ENCODE results near the gene KCNT1.

The KCNT1 gene

GRCh38 chr9:135673941-135674340 is 28.0 kb upstream of the KCNT1 start:
- no peak for DNase-seq (ENCODE audit: low spot score)

DNA sequence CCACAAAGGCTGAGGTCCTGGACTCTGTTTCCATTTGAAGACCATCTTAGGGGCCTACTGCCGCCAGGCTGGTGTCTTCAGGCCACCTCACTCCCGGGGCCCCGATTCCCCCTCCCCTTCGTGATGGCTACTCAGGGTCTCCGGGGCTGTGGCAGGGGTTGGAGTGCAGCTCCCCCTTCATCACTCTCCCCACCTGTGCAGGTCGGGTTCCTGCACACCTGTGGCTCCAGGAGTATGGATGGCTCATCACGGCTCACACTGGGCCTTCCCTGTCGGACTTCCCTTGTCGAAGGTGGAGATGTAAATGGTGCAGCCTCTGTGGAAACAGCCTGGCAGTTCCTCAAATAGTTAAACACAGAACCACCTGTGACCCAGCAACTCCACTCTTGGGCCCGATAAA is 27.0 kb upstream of the KCNT1 start:
- no peak for DNase-seq (ENCODE audit: low spot score)

- DNase-seq (ENCODE audit: low spot score) = no peak
Measured at GRCh38 chr9:135676891-135677290, 25.1 kb upstream of the KCNT1 start.

DNA sequence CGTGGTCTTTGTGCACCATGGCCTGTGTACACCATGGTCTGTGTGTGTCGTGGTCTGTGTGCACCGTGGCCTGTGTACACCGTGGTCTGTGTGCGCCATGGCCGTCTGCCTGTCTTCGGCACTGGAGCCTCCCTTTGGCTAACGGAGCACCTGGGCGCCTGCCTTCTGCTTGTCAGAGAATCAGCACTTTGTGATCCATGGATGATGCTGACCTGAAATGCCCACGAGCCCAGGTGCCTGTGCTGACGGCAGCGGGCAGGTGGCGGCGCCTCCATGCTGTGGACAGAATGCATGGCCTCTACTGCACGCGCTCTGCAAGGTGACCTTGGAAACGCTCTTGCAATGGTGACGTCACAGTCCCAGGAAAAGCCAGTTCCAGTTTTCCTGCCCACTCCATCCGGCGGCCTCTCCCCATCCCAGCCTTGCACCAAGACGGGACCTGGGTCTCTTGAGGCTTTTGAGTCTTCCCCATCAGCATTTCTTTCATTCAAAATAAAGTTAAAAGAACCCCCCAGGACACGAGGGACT is 24.3 kb upstream of the KCNT1 start:
- DNase-seq (ENCODE audit: low spot score) = no peak

DNA sequence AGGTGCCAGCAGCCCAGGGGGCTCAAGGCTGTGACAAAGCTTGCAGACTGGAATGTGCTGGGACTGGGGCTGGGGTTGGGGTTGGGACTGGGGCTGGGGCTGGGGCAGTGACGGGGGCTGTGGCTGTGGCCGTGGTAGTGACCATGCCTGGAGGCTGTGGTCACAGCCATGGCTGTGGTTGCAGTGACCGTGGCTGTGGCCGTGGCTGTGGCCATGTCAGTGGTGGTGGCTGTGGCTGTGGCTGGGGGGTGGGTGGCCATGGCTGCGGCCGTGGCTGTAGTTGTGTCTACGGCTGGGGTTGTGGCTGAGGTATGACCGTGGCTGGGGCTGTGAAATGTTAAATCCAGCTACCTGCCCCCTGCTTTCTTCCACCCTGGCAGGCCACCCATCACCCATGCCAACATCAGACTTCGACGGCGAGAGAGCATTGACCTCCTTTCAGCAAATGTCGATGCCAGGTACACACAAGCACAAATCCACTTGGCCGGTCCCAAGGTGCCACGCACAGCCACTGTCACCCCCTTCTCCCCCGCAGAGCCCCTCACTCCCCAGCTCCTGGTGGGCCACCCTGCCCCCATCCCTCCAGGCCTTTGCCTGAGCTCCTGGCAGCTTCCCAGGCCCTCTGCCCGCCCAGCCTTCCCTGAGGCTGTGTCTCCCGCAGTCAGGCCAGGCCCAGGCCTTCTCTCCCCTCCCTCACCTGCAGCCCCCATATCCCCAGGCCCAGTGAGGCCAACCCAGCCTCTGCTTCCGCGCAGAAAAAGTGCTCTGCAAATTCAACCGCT is 23.6 kb upstream of the KCNT1 start:
- no peak for DNase-seq (ENCODE audit: low spot score)

GRCh38 chr9:135680056-135680455 is 21.9 kb upstream of the KCNT1 start:
- DNase-seq (ENCODE audit: low spot score) = no peak

DNA sequence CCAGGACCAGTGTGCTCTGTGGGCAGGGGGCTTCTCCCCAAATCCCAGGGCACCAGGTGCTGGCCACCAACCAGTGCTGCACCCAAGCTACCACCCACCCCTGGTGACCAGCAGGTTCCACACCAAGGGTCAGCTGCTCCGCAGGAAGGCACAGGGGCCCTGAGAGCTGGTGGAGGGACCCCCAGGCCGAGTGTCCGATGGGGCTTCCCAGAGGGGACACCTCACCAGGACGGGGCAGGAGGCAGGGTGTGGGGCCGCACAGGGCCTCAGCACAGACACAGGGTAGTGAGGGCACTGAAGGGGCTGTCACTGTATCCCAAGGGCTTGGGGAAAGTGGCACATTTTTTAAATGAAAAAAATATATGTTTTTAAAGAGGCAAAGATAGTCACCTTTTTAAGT is 20.8 kb upstream of the KCNT1 start:
- no peak for DNase-seq (ENCODE audit: low spot score)

- DNase-seq (ENCODE audit: low spot score) = no peak
Measured at GRCh38 chr9:135683401-135684034, 18.5 kb upstream of the KCNT1 start.

- DNase-seq (ENCODE audit: low spot score) = no peak
Measured at GRCh38 chr9:135684691-135685090, 17.3 kb upstream of the KCNT1 start.

DNA sequence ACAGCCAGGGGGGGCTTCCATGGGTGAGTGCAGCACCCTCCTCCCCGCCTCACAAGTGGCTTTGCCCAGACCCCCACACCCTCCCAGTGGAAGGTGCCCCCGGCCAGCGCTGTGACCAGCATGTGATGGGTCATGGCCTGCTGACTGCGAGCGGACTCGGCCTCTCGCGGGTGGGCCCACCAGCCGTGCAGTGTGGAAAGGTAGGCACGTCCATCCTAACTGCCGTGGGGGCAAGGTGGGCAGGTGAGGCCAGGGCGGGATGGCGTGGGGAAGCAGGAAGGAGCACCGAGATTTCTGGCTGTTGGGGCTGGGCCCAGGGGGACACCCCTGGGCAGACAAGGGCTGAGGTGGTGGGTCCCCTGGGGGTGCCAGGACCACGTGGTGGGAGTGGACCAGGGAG is 14.8 kb upstream of the KCNT1 start:
- DNase-seq (ENCODE audit: low spot score) = no peak

DNA sequence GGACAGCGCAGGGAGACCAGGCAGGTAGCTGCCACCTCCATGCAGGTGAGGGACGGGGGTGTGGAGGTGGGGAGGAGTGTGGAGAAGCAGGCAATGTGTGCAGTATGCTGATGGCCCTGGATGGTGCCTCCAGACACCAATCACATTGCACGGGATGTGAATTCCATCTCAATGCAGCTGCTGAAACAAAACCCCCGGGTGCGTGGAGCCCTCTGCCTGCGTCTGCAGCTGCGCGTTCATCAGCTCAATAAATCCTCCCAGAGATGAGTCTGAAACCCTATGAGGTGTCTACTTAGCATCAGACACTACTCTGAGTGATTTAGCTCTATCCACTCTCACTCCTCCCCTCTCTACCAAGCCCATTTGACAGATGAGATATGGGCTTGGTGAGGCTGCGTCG is 13.0 kb upstream of the KCNT1 start:
- DNase-seq (ENCODE audit: low spot score) = no peak

DNA sequence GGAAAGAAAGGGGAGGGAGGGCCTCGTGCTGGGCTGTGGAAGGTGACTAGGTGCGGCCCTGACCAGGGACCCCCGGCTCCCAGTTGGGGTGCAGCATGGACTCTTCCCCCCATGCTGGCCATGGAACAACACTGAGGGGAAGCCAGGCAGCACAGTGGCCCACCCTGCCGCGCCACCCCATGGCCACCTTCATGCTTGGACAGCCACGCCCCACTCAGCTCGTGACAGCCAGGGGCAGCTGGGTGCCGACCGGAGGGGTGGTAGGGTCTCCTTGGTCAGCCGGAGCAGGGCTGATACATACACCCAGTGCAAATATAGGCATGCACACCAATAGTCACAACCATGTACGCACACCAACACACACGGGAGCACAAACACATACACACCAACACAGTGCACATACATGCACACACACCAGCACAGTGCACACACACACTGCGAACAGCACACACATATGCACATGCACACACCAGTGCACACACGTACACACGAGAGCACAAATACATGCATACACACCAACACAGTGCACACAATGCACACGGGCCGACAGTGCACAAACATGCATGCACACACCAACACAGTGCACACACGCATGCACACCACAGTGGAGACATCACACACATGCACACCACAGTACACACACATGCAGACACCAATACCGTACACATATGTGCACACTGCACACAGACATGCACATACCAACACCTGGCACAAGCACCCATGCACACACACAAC is 11.0 kb upstream of the KCNT1 start:
- no peak for DNase-seq (ENCODE audit: low spot score)

DNA sequence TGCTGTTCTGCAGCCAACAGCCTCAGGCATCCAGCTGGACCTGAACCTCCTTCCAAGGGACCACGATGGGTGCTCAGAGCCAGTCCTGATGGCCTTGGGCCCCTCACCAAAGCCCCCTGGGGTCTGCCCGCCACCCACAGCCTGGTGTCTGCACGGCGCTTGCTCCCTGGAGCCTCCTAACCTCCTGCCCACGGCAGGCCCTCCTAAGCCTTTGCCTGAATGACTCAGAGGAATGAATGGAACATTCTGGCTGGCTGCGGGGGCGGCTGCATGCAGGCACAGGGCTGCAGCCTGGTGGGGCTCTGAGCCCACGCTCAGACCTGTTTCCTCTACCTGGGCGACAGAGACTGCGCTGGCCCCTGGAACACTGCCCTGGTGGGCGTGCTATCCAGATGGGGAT is 9.6 kb upstream of the KCNT1 start:
- DNase-seq (ENCODE audit: low spot score) = no peak

DNA sequence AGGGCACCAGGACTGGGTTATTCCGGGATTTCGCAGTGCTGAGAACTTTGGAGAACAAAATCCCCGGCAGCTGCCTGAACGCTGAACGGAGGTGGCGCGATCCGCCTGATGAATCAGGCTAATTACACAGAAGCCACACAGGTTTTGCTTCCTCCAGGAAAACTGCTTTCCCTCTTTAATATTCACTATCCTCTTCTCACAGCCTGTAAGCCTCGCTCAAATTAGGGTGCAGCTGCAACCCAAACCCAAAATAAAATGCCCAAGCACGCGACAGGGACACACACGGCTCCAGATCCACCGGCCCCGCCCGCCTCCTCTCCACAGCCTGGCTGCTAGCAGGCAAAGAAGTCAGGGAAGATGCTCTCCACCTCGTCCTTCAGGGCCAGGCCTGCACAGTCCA is 8.7 kb upstream of the KCNT1 start:
- DNase-seq (ENCODE audit: low spot score) = no peak

GRCh38 chr9:135693771-135694170 is 8.2 kb upstream of the KCNT1 start:
- no peak for DNase-seq (ENCODE audit: low spot score)

- no peak for DNase-seq (ENCODE audit: low spot score)
Measured at GRCh38 chr9:135694414-135694813, 7.6 kb upstream of the KCNT1 start.

DNA sequence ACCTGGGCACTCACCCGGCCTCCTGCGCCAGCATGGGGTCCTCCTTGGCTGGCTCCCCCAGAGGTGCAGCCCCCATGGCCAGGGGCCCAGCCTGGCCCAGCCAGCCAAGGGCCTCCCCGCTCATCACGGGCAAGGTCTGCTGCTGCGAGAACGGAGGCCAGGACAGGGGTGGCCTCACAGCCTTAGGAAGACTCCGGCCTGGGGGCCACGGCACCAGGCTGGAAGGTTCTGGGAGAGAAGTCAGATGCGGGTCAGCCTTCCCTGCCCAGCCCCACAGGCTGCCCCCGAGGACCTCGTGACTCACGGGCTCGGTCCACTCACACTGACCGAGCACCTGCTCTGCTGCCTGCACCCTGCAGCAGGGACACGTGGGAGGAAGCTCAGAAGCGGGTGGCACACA is 6.9 kb upstream of the KCNT1 start:
- no peak for DNase-seq (ENCODE audit: low spot score)

DNA sequence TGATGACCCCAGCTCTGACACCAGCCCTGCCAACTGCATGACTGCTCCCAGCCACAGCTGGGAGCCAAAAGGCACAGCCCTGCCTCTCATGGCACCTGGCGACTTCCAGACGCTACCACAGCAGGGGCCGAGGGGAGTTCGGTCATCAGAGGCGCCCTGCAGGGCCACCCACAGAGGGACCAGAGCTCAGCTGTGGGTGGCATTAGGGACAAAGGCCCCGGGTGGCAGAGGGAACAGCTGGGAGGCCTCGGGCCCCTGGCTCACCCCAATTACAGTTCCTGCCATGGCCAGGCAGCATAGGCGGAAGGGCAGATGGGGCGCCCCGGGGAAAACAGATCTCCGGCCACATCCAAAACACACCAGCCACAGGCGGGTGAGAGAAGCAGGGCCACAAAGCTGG is 6.3 kb upstream of the KCNT1 start:
- DNase-seq (ENCODE audit: low spot score) = no peak

DNA sequence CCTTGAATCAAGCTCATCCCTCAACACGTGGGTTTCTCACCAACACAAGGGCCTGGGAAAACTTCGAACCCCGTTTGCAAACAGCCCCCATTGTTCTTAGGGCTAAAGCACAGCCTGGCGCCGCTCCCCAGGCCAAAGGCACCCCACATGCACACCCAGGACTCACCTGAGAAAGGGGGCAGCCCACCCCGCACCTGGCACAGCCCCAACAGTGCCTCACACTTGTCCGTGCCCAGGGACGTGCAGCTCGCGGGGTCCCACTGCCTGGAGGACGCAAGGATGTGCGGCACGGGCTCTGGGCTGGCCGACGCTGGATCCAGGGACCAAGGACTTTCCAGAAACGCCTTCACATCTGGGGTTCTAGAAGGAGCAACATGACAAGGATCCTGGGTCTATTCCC is 5.5 kb upstream of the KCNT1 start:
- no peak for DNase-seq (ENCODE audit: low spot score)

- no peak for DNase-seq (ENCODE audit: low spot score)
Measured at GRCh38 chr9:135697226-135697625, 4.8 kb upstream of the KCNT1 start.

GRCh38 chr9:135698236-135698635 is 3.7 kb upstream of the KCNT1 start:
- no peak for DNase-seq (ENCODE audit: low spot score)

DNA sequence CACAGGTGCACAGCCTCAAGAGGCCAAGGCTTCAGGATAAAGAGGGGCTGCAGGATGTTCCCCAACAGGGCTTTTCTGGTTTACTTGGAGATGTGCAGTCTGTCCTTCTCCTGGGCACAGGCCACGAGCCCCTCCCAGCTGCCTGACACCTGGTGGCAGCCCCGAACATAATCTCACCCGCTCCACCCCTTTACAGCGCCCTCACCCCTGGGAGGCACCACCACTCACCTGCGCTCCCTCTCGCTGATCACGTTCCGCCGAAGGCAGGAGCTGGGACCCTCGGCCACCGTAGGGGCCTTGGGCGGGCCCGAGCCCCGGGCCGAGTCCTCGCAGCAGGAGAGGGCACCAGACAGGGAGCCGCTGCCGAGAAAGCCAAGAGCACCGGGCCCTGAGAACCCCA is 3.2 kb upstream of the KCNT1 start:
- DNase-seq (ENCODE audit: low spot score) = no peak

DNA sequence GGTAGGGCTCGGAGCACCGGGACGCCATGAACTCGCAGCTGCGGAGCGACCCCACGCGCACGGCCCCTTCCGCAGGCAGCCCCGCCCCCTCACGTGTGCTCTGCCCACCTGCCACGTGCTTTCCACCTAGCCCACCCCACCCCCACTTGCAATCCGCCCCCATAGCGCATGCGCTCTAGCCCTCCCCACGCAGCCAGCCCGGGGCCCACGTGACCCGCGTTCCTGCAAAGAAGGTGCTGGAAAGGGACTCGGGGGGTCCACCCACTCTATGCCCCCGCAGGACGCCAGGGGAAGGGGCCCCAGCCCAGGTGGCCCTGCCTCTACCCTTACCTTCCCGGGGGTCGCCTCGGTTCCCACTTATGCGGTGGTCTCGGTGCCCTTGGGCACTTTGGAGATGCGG is 2.5 kb upstream of the KCNT1 start, which contains the start of gene SOHLH1:
Gene SOHLH1, minus strand, starts transcription at position 42 of the 400 bp plus-strand sequence. Its CDS starts 14 bp downstream, at position 28.
- no peak for DNase-seq (ENCODE audit: low spot score)

Data from NAMALWA (cell line).